Mesothelial cell of epicardium (in vitro differentiated cells): Measurements from ENCODE around the gene ALG12. TPM values are rescaled to one million over a fixed set of nuclear protein-coding genes. Genes with fewer than 3 reads are reported as not detected.
"Not testable (repeated sequence)": the region's sequence is repeated elsewhere in the genome, so short reads cannot be mapped to it uniquely, and the experiment has no call there.

Experiments
- DNase-seq, 2 experiments: peaks; one replicate each; pipeline ENCODE4 v3.0.0; 2021; ENCODE audit warnings: low spot score in 2 of 2; ENCODE audit not compliant: unreplicated experiment in 2 of 2
- H3K27ac Mint-ChIP-seq: 2 replicates; pipeline ENCODE4 v1.8.0; 2021; ENCODE audit warnings: mixed read lengths
- H3K27me3 Mint-ChIP-seq: 2 replicates; pipeline ENCODE4 v1.8.0; 2021; ENCODE audit warnings: low read depth, mixed read lengths
- H3K36me3 Mint-ChIP-seq: 2 replicates; pipeline ENCODE4 v1.8.0; 2021; ENCODE audit warnings: mixed read lengths
- H3K4me1 Mint-ChIP-seq: 2 replicates; pipeline ENCODE4 v1.8.0; 2021; ENCODE audit warnings: mixed read lengths
- H3K4me3 Mint-ChIP-seq: 2 replicates; pipeline ENCODE4 v1.8.0; 2021; ENCODE audit warnings: mild to moderate bottlenecking, moderate library complexity, mixed read lengths
- H3K9me3 Mint-ChIP-seq: 2 replicates; pipeline ENCODE4 v1.8.0; 2021; ENCODE audit warnings: mixed read lengths
- CTCF ChIP-seq: fragments of 200-600 bp; sonication (generic); IDR thresholded peaks from one replicate; pipeline ENCODE4 v1.5.0; 2021; ENCODE audit warnings: antibody characterized with exemption; ENCODE audit not compliant: unreplicated experiment
- total RNA-seq: library from RNA; stranded (reverse); gene quantifications from 3 replicates; pipeline ENCODE4 v1.2.1, GENCODE V29; 2021

ALG12 gene
- total RNA-seq, 1 donor from 2014 or later: 26.4 TPM

- peak overlapping the region; percentile 92 for H3K27ac Mint-ChIP-seq
- H3K4me3 Mint-ChIP-seq: no peak overlapping the region
- TF ChIP-seq CTCF: no peak
- DNase-seq: no peak
- peaks cover 40% of the 10 kb centered on the region for H3K4me1 Mint-ChIP-seq
- H3K36me3 Mint-ChIP-seq: no peaks in the 10 kb centered on the region
- no peaks in the 10 kb centered on the region for H3K27me3 Mint-ChIP-seq
- no peaks in the 10 kb centered on the region for H3K9me3 Mint-ChIP-seq
Measured at GRCh38 chr22:49948958-49949913, 31.0 kb upstream of the ALG12 start.

GRCh38 chr22:49948116-49948957, 30.1 kb upstream of the ALG12 start:
- TF ChIP-seq CTCF: no peak
- Mint-ChIP-seq H3K4me3 (no peak overlapping the region), H3K27ac (peak overlapping the region; percentile 83), H3K9me3 (no peaks in the 10 kb centered on the region), H3K36me3 (no peaks in the 10 kb centered on the region), H3K4me1 (peaks cover 39% of the 10 kb centered on the region), H3K27me3 (no peaks in the 10 kb centered on the region)
- DNase-seq: no peak

GRCh38 chr22:49947296-49947622, 29.0 kb upstream of the ALG12 start:
- Mint-ChIP-seq H3K36me3 (no peaks in the 10 kb centered on the region), H3K27me3 (no peaks in the 10 kb centered on the region), H3K4me1 (peaks cover 34% of the 10 kb centered on the region), H3K27ac (peak overlapping the region; percentile 80), H3K9me3 (no peaks in the 10 kb centered on the region), H3K4me3 (no peak overlapping the region)
- no peak for DNase-seq
- TF ChIP-seq CTCF: no peak

GRCh38 chr22:49946612-49947295, 28.5 kb upstream of the ALG12 start:
- Mint-ChIP-seq H3K27ac (peak overlapping the region; percentile 80), H3K4me3 (no peak overlapping the region)

GRCh38 chr22:49945042-49945794, 27.0 kb upstream of the ALG12 start:
- H3K36me3 Mint-ChIP-seq, H3K4me3 Mint-ChIP-seq, DNase-seq, H3K27me3 Mint-ChIP-seq, H3K9me3 Mint-ChIP-seq: not testable (repeated sequence)
- Mint-ChIP-seq H3K27ac (peak overlapping the region; percentile 85), H3K4me1 (peaks cover 32% of the 10 kb centered on the region)

More at GRCh38 chr22:49946612-49947295, 28.5 kb upstream of the ALG12 start:
- DNase-seq: no peak
- Mint-ChIP-seq H3K36me3 (no peaks in the 10 kb centered on the region), H3K9me3 (no peaks in the 10 kb centered on the region), H3K27me3 (no peaks in the 10 kb centered on the region), H3K4me1 (peaks cover 29% of the 10 kb centered on the region)
- no peak for TF ChIP-seq CTCF
